ENCODE measurements around the gene PLPPR1. TPM values are rescaled to one million over a fixed set of nuclear protein-coding genes. Genes with fewer than 3 reads are reported as not detected.
"Not testable (repeated sequence)": the region's sequence is repeated elsewhere in the genome, so short reads cannot be mapped to it uniquely, and the experiment has no call there.

PLPPR1 gene
- total RNA-seq, 1 donor = not detected

DNA sequence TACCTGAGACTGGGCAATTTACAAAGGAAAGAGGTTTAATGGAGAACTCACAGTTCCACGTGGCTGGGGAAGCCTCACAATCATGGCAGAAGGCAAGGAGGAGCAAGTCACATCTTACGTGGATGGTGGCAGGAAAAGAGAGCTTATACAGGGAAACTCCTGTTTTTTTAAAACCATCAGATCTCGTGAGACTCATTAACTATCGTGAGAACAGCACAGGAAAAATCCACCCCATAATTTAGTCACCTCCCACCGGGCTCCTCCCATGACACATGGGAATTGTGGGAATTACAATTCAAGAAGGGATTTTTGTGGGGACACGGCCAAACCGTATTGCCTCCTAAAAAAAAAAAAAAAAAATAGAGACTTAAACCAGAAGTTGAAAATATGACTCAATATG lies 11.1 kb downstream of the PLPPR1 start:
- DNase-seq (ENCODE audit: low read depth in 2 of 3, low spot score in 2 of 3) = not testable (repeated sequence)

DNA sequence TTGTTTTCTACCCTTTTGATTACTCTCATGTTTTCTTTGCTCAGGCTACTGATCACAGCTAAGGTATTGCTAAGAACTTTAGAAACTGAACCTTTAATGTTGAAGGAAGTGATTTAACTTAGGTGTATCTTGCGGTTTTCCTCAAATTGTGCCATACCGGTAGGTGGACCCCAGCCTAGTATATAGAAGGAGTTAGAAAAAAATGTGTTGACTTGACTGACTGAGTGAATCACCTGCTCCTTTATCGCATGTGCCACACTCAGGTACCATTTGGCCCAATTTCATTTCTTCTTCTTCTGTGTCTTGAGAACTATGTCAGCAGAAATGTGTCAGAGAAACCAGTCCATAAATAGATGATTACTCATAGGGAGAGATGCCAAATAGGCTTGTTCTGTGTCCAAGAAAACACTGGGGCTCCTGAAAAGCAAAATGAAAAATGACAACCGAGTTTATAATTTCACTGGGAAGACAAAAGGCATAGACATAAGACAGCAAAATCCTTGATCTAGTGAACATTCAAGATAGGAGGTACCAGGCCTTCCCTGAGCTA lies 19.4 kb downstream of the PLPPR1 start:
- DNase-seq (ENCODE audit: low read depth in 2 of 3, low spot score in 2 of 3) = no peak

DNA sequence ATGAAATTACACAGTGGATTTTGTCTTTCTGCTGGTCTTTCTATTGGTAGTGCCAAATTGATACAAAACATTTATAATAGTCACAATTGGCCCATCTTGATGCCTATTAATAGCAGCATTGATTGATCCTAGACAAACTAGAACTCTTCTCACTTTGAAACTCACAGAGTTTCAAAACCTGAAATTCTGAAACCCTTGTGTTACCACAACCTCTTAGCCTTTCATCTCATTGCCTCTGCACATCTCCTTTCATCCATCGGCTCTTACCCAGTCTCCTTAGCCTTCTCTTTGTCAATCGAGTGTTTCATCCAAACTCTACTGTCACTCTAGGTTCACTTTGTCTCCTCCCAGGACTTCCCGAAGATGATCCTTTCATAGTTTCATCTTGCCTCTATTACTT lies 22.1 kb downstream of the PLPPR1 start:
- no peak for DNase-seq (ENCODE audit: low read depth in 2 of 3, low spot score in 2 of 3)

DNA sequence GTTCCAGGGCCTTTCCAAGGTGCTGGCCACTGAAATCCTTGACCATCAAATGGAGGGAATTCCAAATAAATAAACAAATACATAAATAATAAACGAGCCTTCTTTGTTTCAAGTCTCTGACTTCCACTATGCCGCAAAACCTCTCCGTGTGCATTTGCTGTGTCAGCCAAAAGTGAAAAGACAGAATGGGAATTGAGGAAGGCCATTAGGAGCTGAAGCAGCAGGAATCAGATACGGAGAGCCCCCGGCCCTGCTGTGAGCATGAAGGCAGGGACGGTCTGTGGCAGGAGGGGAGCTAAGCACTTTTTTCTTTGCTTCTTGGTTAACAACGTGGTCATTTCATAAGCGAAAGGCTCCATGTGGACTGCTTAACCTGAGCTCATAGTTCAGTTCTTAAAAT lies 26.1 kb downstream of the PLPPR1 start:
- DNase-seq (ENCODE audit: low read depth in 2 of 3, low spot score in 2 of 3) = no peak

DNA sequence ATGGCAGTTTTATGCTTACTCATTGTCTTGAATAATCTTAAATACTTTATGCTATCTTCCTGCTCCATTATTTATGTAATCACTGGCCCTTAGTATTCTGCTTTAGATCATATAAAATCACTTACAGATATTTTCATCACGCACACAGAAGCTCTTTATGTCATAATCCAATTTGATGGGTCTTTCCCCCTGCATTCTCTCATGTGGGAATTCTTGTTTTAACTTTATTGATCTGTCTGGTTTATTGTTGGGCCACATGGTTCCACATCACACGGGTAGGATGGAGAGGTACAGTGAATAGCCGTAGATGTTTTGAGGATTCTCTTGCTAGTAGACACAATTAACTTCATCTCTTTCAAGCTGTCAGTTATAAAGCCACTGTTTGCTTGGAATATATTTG lies 27.0 kb downstream of the PLPPR1 start:
- DNase-seq (ENCODE audit: low read depth in 2 of 3, low spot score in 2 of 3) = no peak

DNA sequence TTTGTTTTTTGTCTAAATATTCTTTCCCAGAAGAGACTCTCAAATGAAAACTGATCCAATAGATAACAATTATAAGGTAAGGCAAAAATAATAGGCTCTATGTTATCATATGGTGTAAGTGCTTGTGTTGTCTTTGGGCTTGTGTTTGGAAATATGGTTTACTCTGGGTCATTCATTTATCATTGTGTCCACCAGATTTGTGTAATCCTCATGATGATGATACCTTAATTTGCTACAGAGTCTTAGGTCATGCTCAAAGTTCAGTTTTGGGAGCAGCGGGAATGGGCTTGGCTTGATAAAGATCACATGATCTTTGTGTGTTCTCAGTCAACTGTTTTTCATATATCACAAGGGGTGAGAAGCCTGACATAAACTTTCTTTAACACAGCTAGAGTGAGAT lies 34.2 kb downstream of the PLPPR1 start:
- DNase-seq (ENCODE audit: low read depth in 2 of 3, low spot score in 2 of 3) = no peak

- DNase-seq (ENCODE audit: low read depth in 2 of 3, low spot score in 2 of 3) = no peak
Observed at GRCh38 chr9:101063192-101063591, 34.7 kb downstream of the PLPPR1 start.

- DNase-seq (ENCODE audit: low read depth in 2 of 3, low spot score in 2 of 3) = no peak
Observed at GRCh38 chr9:101064206-101064605, 35.7 kb downstream of the PLPPR1 start.

DNA sequence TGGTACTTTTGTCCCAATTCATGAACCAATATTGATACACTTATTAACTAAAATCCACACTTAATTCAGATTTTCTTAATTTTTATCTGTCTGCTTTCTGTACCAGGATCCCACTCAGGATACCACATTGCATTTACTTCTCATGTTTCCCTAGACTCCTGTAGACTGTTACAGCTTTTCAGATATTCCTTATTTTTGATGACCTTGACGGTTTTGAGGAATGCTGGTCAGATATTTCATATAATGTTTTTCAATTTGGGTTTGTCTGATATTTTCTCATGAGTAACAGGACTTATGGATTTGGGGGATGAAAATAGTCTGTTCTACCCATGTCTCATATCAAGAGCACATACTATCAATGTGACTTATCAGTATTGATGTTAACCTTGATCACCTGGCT lies 37.4 kb downstream of the PLPPR1 start:
- DNase-seq (ENCODE audit: low read depth in 2 of 3, low spot score in 2 of 3) = no peak

DNA sequence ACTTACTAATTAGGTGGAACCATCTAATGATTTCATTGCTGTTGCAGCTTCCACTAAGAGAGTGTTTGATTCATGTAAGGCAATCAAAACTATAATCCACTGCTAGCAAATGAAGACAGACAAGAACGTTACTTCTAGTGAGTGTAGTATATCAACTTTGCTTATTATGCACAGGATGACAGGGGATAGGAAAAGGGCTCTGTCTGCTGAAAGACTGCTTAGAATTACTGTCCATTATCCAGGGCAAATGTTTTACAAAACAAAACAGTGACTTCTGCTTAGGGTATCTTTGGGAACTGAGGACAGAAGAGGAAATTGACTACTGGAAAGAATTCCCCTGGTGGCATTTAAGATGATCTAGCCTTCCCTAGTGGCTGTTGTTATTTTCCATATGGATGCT lies 40.2 kb downstream of the PLPPR1 start:
- no peak for DNase-seq (ENCODE audit: low read depth in 2 of 3, low spot score in 2 of 3)

- DNase-seq (ENCODE audit: low read depth in 2 of 3, low spot score in 2 of 3) = no peak
Observed at GRCh38 chr9:101072259-101072658, 43.7 kb downstream of the PLPPR1 start.

DNA sequence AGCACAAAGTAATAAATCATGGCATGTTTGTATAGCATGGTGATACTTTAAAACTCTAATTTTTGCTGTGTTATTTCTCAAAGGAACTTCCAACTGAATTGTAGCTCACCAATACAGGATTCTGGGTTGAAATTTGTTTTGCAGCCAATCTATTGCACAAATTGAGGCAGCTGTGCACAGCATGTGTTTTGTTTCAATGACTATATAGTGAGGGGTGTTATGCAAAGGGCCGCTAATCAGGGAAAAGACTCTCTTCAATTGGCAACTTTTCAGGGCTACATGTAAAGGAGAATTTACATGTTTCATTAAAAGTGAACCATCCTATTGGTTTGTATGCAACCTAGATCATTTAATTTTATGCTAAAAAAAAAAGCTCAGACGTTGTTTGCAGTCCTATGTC lies 44.6 kb downstream of the PLPPR1 start:
- DNase-seq (ENCODE audit: low read depth in 2 of 3, low spot score in 2 of 3) = no peak

DNA sequence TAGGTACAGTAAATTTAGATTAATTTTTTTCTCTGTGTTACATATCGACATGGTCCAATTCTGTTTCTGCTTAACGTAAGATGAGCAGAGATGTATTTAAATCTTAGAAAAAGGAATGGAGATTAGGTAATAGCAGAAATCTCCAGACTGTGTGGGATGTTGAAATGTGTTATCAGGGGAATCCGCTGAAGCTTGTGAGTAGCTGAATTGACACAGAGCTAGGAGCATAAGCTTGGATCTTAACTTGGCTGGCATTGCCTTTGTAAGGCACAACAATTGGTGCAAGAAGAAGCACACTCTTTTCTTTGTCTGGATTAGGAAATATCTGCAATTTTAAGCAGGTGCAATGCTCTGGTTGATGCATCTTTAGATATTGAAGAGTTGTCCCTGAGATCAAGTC lies 53.1 kb downstream of the PLPPR1 start:
- DNase-seq (ENCODE audit: low read depth in 2 of 3, low spot score in 2 of 3) = no peak

GRCh38 chr9:101083448-101084202 lies 55.1 kb downstream of the PLPPR1 start:
- no peak for DNase-seq (ENCODE audit: low read depth in 2 of 3, low spot score in 2 of 3)

- no peak for DNase-seq (ENCODE audit: low read depth in 2 of 3, low spot score in 2 of 3)
Observed at GRCh38 chr9:101087426-101087825, 58.9 kb downstream of the PLPPR1 start.

DNA sequence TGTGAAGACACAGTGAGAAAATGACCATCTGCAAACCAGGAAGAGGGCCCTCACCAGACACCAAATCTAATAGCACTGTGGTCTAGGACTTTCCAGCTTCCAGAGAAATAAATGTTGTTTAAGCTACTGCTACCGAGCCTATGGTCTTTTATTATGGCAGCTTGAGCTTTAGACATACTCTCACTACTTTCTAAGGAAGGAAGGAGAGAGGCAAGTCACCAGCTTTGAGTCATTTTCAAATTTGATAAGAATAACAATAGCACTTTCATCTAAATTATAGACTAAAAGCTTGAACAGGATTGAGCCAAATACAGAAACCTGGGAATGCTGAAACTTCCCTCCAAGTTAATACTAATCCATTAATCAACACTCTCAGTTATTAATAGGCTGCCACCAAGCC lies 64.4 kb downstream of the PLPPR1 start:
- no peak for DNase-seq (ENCODE audit: low read depth in 2 of 3, low spot score in 2 of 3)

GRCh38 chr9:101093620-101094019 lies 65.1 kb downstream of the PLPPR1 start:
- DNase-seq (ENCODE audit: low read depth in 2 of 3, low spot score in 2 of 3) = no peak

GRCh38 chr9:101094686-101095085 lies 66.2 kb downstream of the PLPPR1 start:
- DNase-seq (ENCODE audit: low read depth in 2 of 3, low spot score in 2 of 3) = no peak

DNA sequence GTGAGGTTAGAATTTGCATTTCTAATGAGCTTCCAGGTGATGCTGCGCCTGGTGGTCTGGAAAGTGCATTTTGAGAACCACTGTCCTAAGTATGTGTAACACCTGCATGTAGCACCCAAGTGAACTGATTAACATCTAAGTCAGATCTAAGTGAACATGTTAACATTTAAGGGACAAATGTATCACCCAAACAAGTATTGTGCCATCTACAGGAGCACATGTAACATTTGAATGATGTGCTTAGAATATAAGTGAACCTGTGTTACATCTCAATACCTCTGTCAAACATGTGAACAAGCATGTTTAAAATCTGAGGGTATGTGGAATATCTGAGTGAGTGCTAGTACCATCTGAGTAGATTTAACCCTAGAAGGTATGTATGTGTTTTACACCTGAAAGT lies 68.7 kb downstream of the PLPPR1 start:
- no peak for DNase-seq (ENCODE audit: low read depth in 2 of 3, low spot score in 2 of 3)

DNA sequence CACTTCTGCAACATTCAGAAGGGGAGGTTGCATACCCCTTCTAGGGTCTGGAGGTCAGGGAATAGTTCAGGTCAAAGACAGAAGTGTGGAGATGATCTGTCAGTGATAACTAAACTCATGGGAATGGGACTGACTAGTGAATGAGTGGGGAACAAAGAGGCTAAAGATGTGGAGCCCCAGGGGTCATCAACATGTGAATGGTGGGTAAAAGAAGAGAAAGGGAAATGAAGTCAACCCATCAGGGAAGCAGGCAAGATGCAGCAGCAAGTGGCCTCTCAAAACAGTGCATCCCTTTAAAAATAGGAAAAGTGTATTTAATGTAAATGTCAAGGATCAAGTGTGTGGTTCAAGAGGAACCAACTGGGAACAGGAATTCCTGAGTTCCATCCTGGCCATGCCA lies 69.9 kb downstream of the PLPPR1 start:
- DNase-seq (ENCODE audit: low read depth in 2 of 3, low spot score in 2 of 3) = no peak

DNA sequence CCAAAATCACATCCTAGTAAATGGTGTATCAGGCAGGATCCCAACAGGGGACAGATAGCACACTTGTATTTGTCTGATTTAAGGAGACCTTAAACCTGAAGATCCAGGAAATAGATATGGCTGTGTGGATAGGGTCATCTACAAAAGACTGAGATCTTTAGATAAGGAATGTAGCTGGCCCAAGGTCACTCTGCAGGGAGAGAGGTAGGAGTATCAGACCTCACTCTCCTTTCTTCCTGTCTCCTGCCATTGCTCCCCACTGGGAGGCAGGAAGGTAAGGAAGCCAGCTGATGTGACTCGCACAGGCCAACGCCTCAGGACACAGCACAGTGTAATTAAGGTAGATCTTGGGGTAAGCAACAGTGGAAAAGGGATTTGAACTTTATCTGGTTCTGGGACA lies 85.8 kb downstream of the PLPPR1 start:
- DNase-seq (ENCODE audit: low read depth in 2 of 3, low spot score in 2 of 3) = no peak

DNA sequence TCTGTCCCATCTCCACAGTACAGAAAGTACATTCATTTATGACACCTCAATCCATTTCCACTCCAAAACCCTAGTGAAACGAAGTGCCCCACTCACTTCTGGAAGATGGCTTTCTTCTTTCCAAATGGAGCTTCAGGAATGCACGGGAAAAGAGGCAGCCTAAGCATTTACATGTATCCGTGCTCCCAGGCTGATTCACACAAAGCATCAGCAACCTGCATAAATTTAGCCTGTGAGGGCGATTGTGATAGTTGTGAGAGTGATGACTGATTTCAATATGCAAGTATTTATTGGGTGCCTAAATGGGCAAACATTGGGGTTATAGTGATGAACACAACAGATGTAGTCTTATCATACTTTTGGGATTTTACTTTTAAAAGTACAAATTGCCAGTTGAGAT lies 86.6 kb downstream of the PLPPR1 start:
- no peak for DNase-seq (ENCODE audit: low read depth in 2 of 3, low spot score in 2 of 3)

DNA sequence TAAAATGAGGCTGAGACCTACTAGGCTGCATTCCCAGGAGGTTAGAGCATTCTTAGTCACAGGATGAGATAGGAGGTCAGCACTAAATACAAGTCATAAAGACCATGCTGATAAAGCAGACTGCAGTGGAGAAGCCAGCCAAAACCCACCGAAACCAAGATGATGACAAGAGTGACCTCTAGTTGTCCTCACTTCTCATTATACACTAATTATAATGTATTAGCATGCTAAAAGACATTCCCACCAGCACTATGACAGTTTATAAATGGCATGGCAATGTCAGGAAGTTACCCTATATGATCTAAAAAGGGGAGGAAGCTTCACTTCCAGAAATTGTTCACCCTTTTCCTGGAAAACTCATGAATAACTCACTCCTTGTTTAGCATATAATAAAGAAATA lies 88.6 kb downstream of the PLPPR1 start:
- DNase-seq (ENCODE audit: low read depth in 2 of 3, low spot score in 2 of 3) = no peak

Measured in hematopoietic multipotent progenitor cell (in vitro differentiated cells).